ENCODE results near the gene SQSTM1. TPM values are rescaled to one million over a fixed set of nuclear protein-coding genes. Genes with fewer than 3 reads are reported as not detected.
A peak's percentile ranks its signal among the peaks of the same experiment; 100 is the strongest.

Gene SQSTM1
- total RNA-seq, 1 experiment from 2014 or later = 78.5 TPM

DNA sequence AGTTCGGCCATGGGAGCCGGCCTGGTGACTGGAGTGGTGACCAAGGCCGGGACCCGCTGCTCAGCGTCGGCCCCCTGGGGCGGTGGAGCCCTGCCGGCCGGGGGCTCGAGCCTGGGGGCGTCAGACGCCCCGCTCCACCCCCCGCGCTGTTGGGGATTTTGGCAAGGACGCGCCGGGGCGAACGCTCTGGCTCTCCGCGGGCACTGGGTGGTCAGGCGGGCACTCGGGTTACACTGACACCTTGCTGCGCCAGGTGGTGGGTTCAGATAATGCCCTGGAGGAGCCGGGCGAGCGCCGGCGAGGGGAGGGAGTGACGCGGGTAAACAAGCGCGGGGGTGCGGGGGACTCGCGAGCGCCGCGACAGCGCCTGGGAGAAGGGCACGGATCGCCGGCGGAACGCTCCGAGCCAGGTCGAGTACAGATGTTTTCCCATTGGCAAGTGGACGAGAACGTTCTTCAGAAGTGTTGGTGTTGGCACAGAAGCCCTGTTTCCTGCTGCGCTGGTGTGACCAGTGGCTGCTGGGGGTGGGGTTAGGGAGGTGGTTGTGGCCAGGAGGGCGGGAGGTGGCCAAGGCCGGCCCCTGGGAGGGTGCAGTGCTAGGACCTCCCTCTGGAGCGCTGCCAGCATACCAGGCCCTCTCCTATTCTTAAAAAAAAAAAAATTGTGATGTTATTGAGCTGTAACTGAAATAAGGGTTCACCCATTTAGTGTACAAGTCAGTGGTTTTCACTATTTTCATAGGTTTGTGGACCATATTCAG lies 773 bp downstream of the SQSTM1 start (continued):
- peak; percentile 83 for TF ChIP-seq FOXK1 (CRISPR knock-in tag; IDR thresholded peaks at IDR 0.05)
- peak; percentile 0; the same call in 1 of the 2 replicates for TF ChIP-seq ZNF423 (CRISPR knock-in tag; IDR thresholded peaks at IDR 0.05)
- TF ChIP-seq KAT7 (CRISPR knock-in tag; IDR thresholded peaks at IDR 0.05; ENCODE audit: borderline replicate concordance) = 0 out of 2 replicates have a peak, but pooled peaks have one; percentile 55
- 0 out of 2 replicates have a peak, but pooled peaks have one; percentile 45 for TF ChIP-seq ETV6 (CRISPR knock-in tag; IDR thresholded peaks at IDR 0.05)
- TF ChIP-seq, protein P1, sequence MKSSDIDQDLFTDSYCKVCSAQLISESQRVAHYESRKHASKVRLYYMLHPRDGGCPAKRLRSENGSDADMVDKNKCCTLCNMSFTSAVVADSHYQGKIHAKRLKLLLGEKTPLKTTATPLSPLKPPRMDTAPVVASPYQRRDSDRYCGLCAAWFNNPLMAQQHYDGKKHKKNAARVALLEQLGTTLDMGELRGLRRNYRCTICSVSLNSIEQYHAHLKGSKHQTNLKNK (CRISPR knock-in tag; IDR thresholded peaks at IDR 0.05) = no peak; the same call in 1 of the 2 replicates
- TF ChIP-seq, protein P2, sequence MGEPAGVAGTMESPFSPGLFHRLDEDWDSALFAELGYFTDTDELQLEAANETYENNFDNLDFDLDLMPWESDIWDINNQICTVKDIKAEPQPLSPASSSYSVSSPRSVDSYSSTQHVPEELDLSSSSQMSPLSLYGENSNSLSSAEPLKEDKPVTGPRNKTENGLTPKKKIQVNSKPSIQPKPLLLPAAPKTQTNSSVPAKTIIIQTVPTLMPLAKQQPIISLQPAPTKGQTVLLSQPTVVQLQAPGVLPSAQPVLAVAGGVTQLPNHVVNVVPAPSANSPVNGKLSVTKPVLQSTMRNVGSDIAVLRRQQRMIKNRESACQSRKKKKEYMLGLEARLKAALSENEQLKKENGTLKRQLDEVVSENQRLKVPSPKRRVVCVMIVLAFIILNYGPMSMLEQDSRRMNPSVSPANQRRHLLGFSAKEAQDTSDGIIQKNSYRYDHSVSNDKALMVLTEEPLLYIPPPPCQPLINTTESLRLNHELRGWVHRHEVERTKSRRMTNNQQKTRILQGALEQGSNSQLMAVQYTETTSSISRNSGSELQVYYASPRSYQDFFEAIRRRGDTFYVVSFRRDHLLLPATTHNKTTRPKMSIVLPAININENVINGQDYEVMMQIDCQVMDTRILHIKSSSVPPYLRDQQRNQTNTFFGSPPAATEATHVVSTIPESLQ (CRISPR knock-in tag; IDR thresholded peaks at IDR 0.05) = no peak
- 0 out of 2 replicates have a peak, but pooled peaks have one; percentile 8 for TF ChIP-seq ATF1 (CRISPR knock-in tag; IDR thresholded peaks at IDR 0.05)

DNA sequence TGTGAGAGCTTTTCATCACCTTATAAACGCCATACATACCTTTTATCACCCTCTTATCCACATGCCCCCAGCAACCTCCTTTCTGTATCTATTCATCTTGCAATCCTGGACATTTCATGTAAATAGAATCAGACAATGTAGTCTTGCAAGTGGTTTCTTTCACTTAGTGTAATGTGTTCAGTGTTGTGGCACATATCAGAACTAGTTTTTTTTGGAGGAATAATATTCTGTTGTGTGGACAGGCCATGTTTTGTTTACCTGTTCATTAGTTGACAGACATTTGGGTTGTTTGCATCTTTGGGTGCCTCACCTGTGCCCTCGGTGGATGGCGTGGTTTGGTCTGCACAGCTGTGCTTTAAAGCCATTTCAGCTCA lies 1.3 kb downstream of the SQSTM1 start:
- H3K4me1 Mint-ChIP-seq = peaks cover 33% of the 10 kb centered on the region
- peaks cover 38% of the 10 kb centered on the region for H3K36me3 Mint-ChIP-seq
- H3K27ac Mint-ChIP-seq = no peak overlapping the region; the same call in 1 of the 2 replicates
- CTCF ChIA-PET = interaction anchor here (0.5 to 1.6 kb wide), 3 partner anchors 11 to 77 kb away, joined by 3 to 10 read pairs (median 4); no protein-coding TSS in a partner anchor
- DNase-seq (ENCODE audit: low spot score) (no peak), ATAC-seq (no peak)
- POLR2A ChIA-PET = no interaction called here
- peaks cover 11% of the 10 kb centered on the region for H3K27me3 Mint-ChIP-seq (ENCODE audit: low read depth)
- H3K9me3 Mint-ChIP-seq = no peaks in the 10 kb centered on the region
- H3K4me3 Mint-ChIP-seq = peak overlapping the region; percentile 87
- TF ChIP-seq, protein P3, sequence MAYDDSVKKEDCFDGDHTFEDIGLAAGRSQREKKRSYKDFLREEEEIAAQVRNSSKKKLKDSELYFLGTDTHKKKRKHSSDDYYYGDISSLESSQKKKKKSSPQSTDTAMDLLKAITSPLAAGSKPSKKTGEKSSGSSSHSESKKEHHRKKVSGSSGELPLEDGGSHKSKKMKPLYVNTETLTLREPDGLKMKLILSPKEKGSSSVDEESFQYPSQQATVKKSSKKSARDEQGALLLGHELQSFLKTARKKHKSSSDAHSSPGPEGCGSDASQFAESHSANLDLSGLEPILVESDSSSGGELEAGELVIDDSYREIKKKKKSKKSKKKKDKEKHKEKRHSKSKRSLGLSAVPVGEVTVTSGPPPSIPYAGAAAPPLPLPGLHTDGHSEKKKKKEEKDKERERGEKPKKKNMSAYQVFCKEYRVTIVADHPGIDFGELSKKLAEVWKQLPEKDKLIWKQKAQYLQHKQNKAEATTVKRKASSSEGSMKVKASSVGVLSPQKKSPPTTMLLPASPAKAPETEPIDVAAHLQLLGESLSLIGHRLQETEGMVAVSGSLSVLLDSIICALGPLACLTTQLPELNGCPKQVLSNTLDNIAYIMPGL (CRISPR knock-in tag; IDR thresholded peaks at IDR 0.05) = no peak
- TF ChIP-seq, protein P4, sequence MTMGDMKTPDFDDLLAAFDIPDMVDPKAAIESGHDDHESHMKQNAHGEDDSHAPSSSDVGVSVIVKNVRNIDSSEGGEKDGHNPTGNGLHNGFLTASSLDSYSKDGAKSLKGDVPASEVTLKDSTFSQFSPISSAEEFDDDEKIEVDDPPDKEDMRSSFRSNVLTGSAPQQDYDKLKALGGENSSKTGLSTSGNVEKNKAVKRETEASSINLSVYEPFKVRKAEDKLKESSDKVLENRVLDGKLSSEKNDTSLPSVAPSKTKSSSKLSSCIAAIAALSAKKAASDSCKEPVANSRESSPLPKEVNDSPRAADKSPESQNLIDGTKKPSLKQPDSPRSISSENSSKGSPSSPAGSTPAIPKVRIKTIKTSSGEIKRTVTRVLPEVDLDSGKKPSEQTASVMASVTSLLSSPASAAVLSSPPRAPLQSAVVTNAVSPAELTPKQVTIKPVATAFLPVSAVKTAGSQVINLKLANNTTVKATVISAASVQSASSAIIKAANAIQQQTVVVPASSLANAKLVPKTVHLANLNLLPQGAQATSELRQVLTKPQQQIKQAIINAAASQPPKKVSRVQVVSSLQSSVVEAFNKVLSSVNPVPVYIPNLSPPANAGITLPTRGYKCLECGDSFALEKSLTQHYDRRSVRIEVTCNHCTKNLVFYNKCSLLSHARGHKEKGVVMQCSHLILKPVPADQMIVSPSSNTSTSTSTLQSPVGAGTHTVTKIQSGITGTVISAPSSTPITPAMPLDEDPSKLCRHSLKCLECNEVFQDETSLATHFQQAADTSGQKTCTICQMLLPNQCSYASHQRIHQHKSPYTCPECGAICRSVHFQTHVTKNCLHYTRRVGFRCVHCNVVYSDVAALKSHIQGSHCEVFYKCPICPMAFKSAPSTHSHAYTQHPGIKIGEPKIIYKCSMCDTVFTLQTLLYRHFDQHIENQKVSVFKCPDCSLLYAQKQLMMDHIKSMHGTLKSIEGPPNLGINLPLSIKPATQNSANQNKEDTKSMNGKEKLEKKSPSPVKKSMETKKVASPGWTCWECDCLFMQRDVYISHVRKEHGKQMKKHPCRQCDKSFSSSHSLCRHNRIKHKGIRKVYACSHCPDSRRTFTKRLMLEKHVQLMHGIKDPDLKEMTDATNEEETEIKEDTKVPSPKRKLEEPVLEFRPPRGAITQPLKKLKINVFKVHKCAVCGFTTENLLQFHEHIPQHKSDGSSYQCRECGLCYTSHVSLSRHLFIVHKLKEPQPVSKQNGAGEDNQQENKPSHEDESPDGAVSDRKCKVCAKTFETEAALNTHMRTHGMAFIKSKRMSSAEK (CRISPR knock-in tag; IDR thresholded peaks at IDR 0.05; ENCODE audit: borderline replicate concordance) = no peak
- no peak for TF ChIP-seq ZNF416 (CRISPR knock-in tag; IDR thresholded peaks at IDR 0.05)
- TF ChIP-seq, protein P5, sequence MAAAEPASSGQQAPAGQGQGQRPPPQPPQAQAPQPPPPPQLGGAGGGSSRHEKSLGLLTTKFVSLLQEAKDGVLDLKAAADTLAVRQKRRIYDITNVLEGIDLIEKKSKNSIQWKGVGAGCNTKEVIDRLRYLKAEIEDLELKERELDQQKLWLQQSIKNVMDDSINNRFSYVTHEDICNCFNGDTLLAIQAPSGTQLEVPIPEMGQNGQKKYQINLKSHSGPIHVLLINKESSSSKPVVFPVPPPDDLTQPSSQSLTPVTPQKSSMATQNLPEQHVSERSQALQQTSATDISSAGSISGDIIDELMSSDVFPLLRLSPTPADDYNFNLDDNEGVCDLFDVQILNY (CRISPR knock-in tag; IDR thresholded peaks at IDR 0.05) = no peak
- no peak for TF ChIP-seq SP1 (CRISPR knock-in tag; conservative IDR thresholded peaks at IDR 0.05)
- TF ChIP-seq GABPB1 (CRISPR knock-in tag; IDR thresholded peaks at IDR 0.05) = no peak
- TF ChIP-seq HMGA2 (CRISPR knock-in tag; IDR thresholded peaks at IDR 0.05) = no peak
- TF ChIP-seq, protein P6, sequence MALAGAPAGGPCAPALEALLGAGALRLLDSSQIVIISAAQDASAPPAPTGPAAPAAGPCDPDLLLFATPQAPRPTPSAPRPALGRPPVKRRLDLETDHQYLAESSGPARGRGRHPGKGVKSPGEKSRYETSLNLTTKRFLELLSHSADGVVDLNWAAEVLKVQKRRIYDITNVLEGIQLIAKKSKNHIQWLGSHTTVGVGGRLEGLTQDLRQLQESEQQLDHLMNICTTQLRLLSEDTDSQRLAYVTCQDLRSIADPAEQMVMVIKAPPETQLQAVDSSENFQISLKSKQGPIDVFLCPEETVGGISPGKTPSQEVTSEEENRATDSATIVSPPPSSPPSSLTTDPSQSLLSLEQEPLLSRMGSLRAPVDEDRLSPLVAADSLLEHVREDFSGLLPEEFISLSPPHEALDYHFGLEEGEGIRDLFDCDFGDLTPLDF (CRISPR knock-in tag; IDR thresholded peaks at IDR 0.05) = no peak
- TF ChIP-seq, protein P7, sequence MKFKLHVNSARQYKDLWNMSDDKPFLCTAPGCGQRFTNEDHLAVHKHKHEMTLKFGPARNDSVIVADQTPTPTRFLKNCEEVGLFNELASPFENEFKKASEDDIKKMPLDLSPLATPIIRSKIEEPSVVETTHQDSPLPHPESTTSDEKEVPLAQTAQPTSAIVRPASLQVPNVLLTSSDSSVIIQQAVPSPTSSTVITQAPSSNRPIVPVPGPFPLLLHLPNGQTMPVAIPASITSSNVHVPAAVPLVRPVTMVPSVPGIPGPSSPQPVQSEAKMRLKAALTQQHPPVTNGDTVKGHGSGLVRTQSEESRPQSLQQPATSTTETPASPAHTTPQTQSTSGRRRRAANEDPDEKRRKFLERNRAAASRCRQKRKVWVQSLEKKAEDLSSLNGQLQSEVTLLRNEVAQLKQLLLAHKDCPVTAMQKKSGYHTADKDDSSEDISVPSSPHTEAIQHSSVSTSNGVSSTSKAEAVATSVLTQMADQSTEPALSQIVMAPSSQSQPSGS (CRISPR knock-in tag; IDR thresholded peaks at IDR 0.05; ENCODE audit: borderline replicate concordance, low read depth) = no peak
- TF ChIP-seq, protein P8, sequence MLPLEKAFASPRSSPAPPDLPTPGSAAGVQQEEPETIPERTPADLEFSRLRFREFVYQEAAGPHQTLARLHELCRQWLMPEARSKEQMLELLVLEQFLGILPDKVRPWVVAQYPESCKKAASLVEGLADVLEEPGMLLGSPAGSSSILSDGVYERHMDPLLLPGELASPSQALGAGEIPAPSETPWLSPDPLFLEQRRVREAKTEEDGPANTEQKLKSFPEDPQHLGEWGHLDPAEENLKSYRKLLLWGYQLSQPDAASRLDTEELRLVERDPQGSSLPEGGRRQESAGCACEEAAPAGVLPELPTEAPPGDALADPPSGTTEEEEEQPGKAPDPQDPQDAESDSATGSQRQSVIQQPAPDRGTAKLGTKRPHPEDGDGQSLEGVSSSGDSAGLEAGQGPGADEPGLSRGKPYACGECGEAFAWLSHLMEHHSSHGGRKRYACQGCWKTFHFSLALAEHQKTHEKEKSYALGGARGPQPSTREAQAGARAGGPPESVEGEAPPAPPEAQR (CRISPR knock-in tag; IDR thresholded peaks at IDR 0.05) = no peak
- TF ChIP-seq CBFB (CRISPR knock-in tag; IDR thresholded peaks at IDR 0.05; ENCODE audit: low read depth) = no peak
- TF ChIP-seq, protein P9, sequence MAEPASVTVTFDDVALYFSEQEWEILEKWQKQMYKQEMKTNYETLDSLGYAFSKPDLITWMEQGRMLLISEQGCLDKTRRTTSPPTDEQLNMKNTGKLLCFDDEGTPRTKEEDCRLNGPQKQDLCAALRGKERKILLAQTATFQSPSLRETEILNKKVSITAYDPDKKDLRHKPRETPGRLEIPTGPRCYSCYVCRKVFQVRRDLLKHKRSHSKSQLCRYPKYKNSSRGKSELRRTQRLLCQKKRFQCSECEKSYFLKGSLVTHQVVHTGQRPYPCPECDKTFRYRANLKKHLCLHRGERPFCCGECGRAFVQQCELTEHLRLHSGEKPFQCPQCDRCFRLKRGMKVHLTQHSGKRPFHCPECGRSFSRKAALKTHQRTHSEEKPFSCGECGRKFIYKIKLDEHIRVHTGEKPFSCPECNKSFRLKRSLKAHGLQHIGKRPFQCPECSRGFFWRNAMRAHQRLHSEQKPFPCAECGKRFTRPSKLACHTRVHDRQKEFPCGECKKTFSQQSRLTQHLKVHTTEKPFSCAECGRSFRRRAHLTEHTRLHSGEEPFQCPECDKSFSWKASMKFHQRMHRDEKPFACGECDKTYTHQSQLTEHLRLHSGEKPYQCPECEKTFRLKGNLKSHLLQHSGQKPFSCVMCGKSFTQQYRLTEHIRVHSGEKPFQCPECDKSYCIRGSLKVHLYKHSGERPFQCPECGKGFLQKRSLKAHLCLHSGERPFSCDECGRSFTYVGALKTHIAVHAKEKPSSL (CRISPR knock-in tag; conservative IDR thresholded peaks at IDR 0.05) = no peak

All from WTC11 (cell line).